Activated naive CD4-positive, alpha-beta T cell treated with anti-CD3 and anti-CD28 coated beads, Interleukin-2, amount 50 U/mL, for 24 hours (primary cell): ENCODE results near the gene PLEKHF1.

ENCODE experiments used
- H3K27ac Mint-ChIP-seq: one replicate; pipeline ENCODE4 v1.8.0; 2021; ENCODE audit warnings: mild to moderate bottlenecking, mixed read lengths
- H3K27me3 Mint-ChIP-seq: one replicate; pipeline ENCODE4 v1.8.0; 2021; ENCODE audit warnings: mixed read lengths
- H3K36me3 Mint-ChIP-seq: one replicate; pipeline ENCODE4 v1.8.0; 2021; ENCODE audit warnings: mixed read lengths
- H3K4me1 Mint-ChIP-seq: one replicate; pipeline ENCODE4 v1.8.0; 2021; ENCODE audit warnings: mixed read lengths
- H3K4me3 Mint-ChIP-seq: one replicate; pipeline ENCODE4 v1.8.0; 2021; ENCODE audit warnings: mild to moderate bottlenecking, mixed read lengths
- H3K9me3 Mint-ChIP-seq: one replicate; pipeline ENCODE4 v1.8.0; 2021; ENCODE audit warnings: mixed read lengths

Gene PLEKHF1

GRCh38 chr19:29650772-29651387 lies 14.4 kb upstream of the PLEKHF1 start:
- Mint-ChIP-seq H3K27ac (no peak overlapping the region), H3K9me3 (no peaks in the 10 kb centered on the region), H3K36me3 (no peaks in the 10 kb centered on the region), H3K27me3 (no peaks in the 10 kb centered on the region), H3K4me1 (peaks cover 11% of the 10 kb centered on the region), H3K4me3 (no peak overlapping the region)

DNA sequence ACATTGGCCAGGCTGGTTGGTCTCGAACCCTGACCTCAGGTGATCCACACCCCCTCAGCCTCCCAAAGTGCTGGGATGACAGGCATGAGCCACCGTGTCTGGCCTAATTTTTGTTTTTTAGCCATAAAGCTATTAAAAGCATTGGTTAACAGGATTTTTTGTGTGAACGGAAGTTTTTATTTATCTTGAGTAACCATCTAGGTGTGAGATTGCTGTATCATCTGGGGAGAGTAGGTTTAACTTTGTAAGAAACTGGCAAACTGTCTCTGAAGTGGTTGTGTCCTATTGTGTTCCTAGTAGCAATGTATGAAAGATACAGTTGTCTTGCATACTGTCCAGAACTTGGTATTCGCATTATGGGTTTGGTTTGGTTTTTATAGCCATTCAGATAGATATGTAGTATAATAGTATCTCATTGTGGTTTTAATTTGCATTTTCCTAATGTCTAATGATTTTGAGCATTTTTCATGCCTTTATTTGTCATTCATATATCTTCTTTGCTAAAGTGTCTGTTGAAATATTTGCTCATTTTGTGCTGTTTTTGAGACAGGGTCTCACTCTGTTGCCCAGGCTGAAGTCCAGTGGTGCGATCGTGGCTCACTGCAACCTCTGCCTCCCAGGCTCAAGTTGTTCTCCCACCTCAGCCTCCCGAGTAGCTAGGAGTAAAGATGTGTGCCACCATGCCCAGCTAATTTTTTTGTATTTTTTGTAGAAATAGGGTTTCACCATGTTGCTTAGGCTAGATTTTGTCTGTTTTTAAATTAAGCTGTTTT lies 13.5 kb upstream of the PLEKHF1 start:
- no peaks in the 10 kb centered on the region for H3K36me3 Mint-ChIP-seq
- no peak overlapping the region for H3K27ac Mint-ChIP-seq
- no peaks in the 10 kb centered on the region for H3K9me3 Mint-ChIP-seq
- H3K4me1 Mint-ChIP-seq = peaks cover 5% of the 10 kb centered on the region
- H3K27me3 Mint-ChIP-seq = no peaks in the 10 kb centered on the region
- peak overlapping the region; percentile 1 for H3K4me3 Mint-ChIP-seq

DNA sequence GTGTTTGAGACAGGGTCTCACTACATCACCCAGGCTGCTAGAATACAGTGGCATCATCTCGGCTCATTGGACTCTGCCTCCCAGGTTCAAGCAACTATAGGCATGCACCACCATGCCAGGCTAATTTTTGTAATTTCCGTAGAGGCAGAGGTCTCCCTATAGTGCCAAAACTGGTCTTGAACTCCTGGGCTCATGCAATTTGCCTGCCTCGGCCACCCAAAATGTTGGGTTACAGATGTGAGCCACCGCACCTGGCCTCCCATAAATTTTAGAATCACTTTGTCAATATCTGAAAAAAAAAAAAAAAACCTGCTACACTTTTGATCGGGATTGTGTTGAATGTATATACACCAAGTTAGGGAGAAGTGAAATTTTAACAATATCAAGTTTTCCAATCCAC lies 11.9 kb upstream of the PLEKHF1 start:
- H3K9me3 Mint-ChIP-seq = no peaks in the 10 kb centered on the region
- H3K36me3 Mint-ChIP-seq = no peaks in the 10 kb centered on the region
- peaks cover 5% of the 10 kb centered on the region for H3K4me1 Mint-ChIP-seq
- no peak overlapping the region for H3K4me3 Mint-ChIP-seq
- H3K27ac Mint-ChIP-seq = no peak overlapping the region
- H3K27me3 Mint-ChIP-seq = no peaks in the 10 kb centered on the region

- H3K36me3 Mint-ChIP-seq = no peaks in the 10 kb centered on the region
- H3K9me3 Mint-ChIP-seq = no peaks in the 10 kb centered on the region
- H3K27ac Mint-ChIP-seq = no peak overlapping the region
- no peak overlapping the region for H3K4me3 Mint-ChIP-seq
- H3K27me3 Mint-ChIP-seq = no peaks in the 10 kb centered on the region
- H3K4me1 Mint-ChIP-seq = peaks cover 8% of the 10 kb centered on the region
Measured at GRCh38 chr19:29655648-29656335, 9.5 kb upstream of the PLEKHF1 start.

DNA sequence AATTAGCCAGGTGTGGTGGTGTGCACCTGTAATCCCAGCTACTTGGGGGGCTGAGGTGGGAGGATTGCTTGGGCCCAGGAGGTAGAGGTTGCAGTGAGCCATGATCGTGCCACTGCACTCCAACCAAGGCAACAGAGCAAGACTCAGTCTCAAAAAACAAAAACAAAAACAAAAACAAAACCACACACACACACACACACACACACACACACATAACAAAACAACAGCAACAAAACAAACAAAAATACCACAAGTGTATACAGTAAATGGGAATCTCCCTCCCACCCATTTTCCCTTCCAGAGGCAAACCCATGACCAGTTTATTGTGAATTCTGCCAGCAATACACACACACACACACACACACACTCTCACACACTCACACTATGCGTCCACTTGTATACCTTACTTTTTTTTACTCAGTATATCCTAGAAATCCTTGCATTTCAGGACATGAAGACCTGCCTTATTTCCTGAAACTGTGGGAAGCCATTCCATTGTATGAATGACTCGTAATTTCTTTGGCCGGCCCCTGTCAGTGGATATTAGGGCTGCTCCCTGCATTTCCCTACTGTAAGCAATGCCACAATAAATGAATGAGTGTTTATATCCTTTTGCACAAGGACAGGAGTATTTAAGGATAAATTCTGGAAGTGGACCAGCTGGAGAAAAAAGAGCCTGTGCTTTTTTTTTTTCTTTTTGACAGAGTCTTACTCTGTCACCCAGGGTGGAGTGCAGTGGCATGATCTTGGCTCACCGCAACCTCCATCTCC lies 6.9 kb upstream of the PLEKHF1 start:
- H3K27ac Mint-ChIP-seq = no peak overlapping the region
- H3K27me3 Mint-ChIP-seq = no peaks in the 10 kb centered on the region
- H3K36me3 Mint-ChIP-seq = no peaks in the 10 kb centered on the region
- H3K4me3 Mint-ChIP-seq = no peak overlapping the region
- H3K9me3 Mint-ChIP-seq = no peaks in the 10 kb centered on the region
- H3K4me1 Mint-ChIP-seq = peaks cover 25% of the 10 kb centered on the region

DNA sequence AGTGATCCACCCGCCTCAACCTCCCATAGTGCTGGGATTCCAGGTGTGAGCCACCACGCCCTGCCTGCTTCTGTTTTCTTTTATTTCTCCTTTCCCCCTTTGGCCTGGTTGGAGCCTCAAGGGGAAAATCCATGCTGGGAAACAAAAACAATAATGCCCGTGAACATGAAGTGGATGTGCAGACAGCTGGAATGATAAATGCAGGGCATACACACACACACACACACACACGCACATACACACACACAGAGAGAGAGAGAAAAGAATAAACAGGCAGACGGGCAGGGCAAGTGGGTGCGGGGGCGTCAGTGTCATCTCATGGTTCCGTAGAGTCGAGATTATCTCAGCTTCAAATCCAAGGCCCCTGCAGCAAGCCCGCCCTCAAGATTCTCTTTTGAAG lies 4.4 kb upstream of the PLEKHF1 start:
- peaks cover 33% of the 10 kb centered on the region for H3K4me1 Mint-ChIP-seq
- no peaks in the 10 kb centered on the region for H3K27me3 Mint-ChIP-seq
- H3K27ac Mint-ChIP-seq = peak overlapping the region; percentile 46
- H3K36me3 Mint-ChIP-seq = no peaks in the 10 kb centered on the region
- H3K9me3 Mint-ChIP-seq = no peaks in the 10 kb centered on the region
- H3K4me3 Mint-ChIP-seq = peak overlapping the region; percentile 0

DNA sequence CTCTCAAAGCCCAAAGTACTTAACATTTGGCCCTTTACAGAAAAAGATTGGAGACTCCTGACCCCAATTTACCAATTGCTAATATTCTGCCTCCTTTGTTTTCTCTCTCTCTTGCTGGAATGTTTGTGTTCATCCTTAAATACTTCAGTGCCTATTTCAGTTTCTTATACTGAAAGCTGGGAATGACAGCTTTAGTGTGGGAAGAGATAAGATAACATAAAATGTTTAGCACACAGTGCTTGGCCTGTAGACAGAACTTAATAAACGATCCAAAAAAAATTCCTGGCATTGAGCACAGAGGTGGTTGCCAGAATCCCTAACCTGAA lies 3.0 kb upstream of the PLEKHF1 start:
- Mint-ChIP-seq H3K9me3 (no peaks in the 10 kb centered on the region), H3K27me3 (no peaks in the 10 kb centered on the region), H3K36me3 (no peaks in the 10 kb centered on the region), H3K4me3 (no peak overlapping the region), H3K27ac (peak overlapping the region; percentile 51), H3K4me1 (peaks cover 42% of the 10 kb centered on the region)

DNA sequence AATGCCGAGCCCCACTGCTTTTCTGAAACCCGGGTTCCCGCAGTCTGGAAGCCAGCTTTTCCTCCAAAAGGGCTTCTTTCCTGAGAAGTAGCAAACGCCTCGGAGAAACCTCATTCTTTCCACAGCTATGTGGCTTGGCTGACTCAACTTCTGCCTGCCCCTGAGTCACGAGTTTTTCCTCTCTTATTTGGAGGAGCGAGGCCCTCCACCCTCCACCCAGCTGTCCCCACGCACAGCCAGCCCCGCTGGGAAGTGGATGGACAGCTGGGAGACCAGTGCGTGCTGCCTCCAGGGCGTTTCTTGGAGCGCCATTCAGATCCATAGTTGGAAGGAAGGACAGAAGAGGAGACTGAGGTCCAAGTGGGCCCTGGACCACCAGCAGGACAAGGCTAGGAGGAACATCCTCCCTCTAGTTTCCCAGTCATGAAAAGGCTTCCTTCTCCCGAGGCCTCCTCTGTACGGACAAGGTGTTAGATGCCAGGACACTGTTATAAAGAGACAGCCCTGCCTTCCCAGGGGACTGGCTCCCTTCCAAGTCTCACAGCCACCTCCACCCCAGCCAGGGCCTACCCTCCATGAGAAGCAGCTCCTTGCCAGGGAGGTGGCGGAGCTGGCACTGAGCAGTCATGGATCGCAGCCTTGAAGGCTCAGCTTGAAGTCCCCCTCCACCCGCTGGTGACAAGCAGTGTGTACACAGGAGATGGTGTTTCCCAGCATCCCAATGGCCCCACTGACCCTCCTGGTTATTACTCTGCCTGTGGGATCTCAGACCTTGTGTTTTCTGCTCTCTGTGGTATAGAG lies 2.5 kb upstream of the PLEKHF1 start:
- peaks cover 48% of the 10 kb centered on the region for H3K4me1 Mint-ChIP-seq
- H3K27me3 Mint-ChIP-seq = no peaks in the 10 kb centered on the region
- H3K27ac Mint-ChIP-seq = no peak overlapping the region
- H3K36me3 Mint-ChIP-seq = no peaks in the 10 kb centered on the region
- H3K9me3 Mint-ChIP-seq = no peaks in the 10 kb centered on the region
- H3K4me3 Mint-ChIP-seq = peak overlapping the region; percentile 26

DNA sequence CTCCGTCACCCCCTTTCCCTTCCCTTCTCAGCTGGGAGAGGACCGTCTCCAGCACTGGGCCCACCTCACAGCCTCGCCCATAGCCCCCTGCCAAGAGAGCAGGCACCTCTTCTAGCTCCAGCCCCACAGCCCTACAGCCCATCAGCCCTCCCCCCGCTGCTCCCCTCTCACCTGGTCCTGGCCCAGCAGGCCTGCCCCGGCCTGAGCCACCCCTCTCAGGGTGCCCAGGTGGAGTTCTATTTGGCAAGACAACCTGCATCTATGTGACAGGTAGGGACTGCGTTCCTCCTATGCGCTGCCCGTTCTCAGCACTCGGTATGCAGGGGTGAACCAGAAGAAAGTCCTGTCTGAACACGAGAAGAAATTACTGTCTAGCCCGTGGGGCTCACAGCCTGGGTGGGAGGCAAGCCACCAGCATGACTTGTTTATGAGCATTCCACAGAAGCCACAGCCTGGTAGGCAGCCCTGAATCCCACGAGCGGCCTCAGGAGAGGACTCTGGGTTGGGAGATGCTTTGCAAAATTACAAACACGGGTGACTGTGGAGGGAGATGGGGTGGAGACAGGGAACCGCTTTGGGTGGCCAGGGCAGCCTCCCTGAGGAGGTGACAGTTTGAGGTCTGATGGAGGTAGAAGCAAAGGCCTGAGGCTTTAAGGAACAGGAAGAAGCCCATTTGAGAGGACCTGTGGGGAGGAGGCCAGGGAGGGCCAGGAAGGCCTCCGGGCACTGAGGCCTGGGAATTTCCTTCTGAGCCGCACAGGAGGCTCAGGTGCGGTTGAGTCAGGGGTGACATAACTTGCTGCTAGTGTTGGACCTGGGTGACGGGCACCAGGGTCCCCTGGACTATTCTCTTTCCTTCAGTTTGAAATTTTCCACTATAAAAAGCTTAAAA lies 1.2 kb upstream of the PLEKHF1 start:
- Mint-ChIP-seq H3K4me3 (peak overlapping the region; percentile 81), H3K36me3 (no peaks in the 10 kb centered on the region), H3K9me3 (no peaks in the 10 kb centered on the region), H3K27ac (peak overlapping the region; percentile 68), H3K27me3 (no peaks in the 10 kb centered on the region), H3K4me1 (peaks cover 60% of the 10 kb centered on the region)

DNA sequence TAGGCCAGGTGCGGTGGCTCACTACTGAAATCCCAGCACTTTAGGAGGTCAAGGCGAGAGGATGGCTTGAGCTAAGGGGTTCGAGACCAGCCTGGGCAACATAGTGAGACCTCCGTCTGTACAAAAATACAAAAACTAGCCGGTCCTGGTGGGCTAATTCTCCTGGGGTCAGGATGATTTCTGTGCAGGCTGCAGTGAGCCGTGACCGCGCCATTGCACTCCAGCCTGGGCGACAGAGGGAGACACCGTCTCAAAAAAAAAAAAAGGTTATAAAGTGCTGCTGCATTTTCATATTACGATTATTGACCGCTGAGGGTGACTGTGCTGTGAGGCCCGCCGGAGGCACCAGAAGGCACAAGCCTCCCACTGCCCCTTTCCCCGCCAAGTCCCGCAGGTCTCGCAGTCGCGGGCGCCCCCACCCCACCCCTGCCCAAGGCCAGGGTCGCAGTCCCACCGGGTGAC lies 477 bp upstream of the PLEKHF1 start:
- Mint-ChIP-seq H3K4me1 (peaks cover 66% of the 10 kb centered on the region), H3K27ac (peak overlapping the region; percentile 46), H3K36me3 (peaks cover 1% of the 10 kb centered on the region), H3K27me3 (no peaks in the 10 kb centered on the region), H3K9me3 (no peaks in the 10 kb centered on the region), H3K4me3 (peak overlapping the region; percentile 81)

DNA sequence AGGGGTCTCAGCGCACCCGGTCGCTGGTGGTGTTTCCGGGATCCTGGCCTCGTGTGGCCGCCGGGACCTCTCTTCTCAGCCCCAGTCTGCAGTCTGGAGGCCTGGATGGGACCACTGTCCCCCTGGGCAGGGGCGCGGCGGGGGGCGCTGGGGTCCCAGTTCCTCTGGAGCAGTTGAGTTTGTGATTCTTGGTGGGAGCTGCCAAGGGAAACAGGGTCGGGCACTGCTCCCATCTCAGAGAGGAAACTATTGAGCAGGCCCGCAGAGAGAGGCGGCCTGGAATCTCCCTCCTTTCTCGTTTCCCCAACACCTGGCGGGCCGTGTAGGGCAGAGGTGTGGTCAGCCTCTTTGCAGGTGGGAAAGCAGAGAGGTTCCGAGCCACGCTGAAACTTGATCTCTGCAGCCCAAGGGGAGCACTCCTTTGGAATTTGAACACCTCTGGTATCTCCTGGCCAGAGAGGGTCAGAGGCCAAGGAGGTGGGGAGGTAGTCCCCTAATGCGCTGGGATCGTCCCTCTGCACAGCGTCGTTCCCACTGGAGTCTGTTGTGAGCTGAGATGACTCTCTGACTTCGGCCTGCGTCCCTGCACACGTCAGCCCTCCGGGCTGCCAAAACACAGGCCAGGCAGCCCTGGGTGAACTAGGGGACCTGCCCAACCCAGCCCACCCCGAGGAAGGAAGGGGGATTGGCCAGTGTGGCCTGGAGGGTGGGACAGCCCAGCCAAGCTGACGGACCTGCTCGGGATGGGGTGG lies 741 bp downstream of the PLEKHF1 start:
- Mint-ChIP-seq H3K36me3 (peaks cover 3% of the 10 kb centered on the region), H3K9me3 (no peaks in the 10 kb centered on the region), H3K27ac (peak overlapping the region; percentile 84), H3K27me3 (no peaks in the 10 kb centered on the region), H3K4me1 (peaks cover 74% of the 10 kb centered on the region), H3K4me3 (peak overlapping the region; percentile 91)

- Mint-ChIP-seq H3K4me1 (peaks cover 77% of the 10 kb centered on the region), H3K27ac (peak overlapping the region; percentile 84)
Measured at GRCh38 chr19:29666578-29667386, 1.5 kb downstream of the PLEKHF1 start.

DNA sequence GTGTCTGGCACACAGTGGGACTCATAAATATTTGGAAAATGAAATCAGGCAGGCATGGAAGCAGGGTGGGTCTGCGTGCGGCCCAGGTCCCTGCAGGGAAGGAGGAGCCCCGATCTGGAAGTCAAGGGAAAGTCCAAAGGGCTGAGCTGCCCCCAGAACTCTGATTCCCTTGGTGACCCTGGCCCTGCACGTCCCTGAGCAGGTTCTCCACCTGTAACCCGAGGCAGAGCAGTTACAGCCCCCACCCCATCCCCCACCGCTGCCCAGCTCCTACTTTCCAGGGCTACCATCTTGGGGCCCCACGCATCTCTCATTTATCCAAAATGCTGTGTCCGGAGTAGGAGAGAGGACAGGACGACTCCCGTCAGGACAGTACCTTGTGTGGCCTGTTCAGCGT lies 2.1 kb downstream of the PLEKHF1 start:
- Mint-ChIP-seq H3K4me3 (peak overlapping the region; percentile 91), H3K4me1 (peaks cover 77% of the 10 kb centered on the region), H3K36me3 (peaks cover 3% of the 10 kb centered on the region), H3K27ac (peak overlapping the region; percentile 84), H3K9me3 (no peaks in the 10 kb centered on the region), H3K27me3 (no peaks in the 10 kb centered on the region)

More at GRCh38 chr19:29666578-29667386, 1.5 kb downstream of the PLEKHF1 start:
- Mint-ChIP-seq H3K9me3 (no peaks in the 10 kb centered on the region), H3K27me3 (no peaks in the 10 kb centered on the region), H3K36me3 (peaks cover 3% of the 10 kb centered on the region), H3K4me3 (peak overlapping the region; percentile 91)
